MM.1S (cell line): Measurements from ENCODE around the gene NUDT7.

Experiments used
- CTCF ChIP-seq: fragments of 300-600 bp; sonication (generic); IDR thresholded peaks from 2 replicates; pipeline ENCODE4 v1.5.1; 2016; ENCODE audit warnings: antibody characterized with exemption, low read length, mixed read lengths
- EZH2 ChIP-seq: fragments of 300-600 bp; sonication (generic); optimal IDR thresholded peaks from 2 replicates; pipeline ENCODE3; 2017; ENCODE audit warnings: low read depth, mild to moderate bottlenecking, antibody characterized with exemption, low read length, mixed read lengths
- EZH2phosphoT487 ChIP-seq: fragments of 300-600 bp; sonication (generic); IDR thresholded peaks from 2 replicates; pipeline ENCODE4 v1.6.1; 2018; ENCODE audit warnings: antibody characterized with exemption, low read length

GRCh38 chr16:77724174-77724573 lies 1.9 kb downstream of the NUDT7 start:
- no peak for TF ChIP-seq CTCF
- TF ChIP-seq EZH2phosphoT487: no peak
- no peak for TF ChIP-seq EZH2
